Fibroblast of peridontal ligament (primary cell): Measurements from ENCODE around the gene STK10.

Source experiments
- DNase-seq: peaks from one replicate; pipeline ENCODE4 v3.0.0-alpha.2; 2010; ENCODE audit errors: extremely low read depth

STK10 gene

GRCh38 chr5:172143875-172144274 is 44.1 kb downstream of the STK10 start:
- no peak for DNase-seq

- DNase-seq = no peak
Observed at GRCh38 chr5:172142709-172143215, 45.3 kb downstream of the STK10 start.

- no peak for DNase-seq
Observed at GRCh38 chr5:172141949-172142319, 46.1 kb downstream of the STK10 start.

GRCh38 chr5:172140866-172141265 is 47.2 kb downstream of the STK10 start:
- no peak for DNase-seq

GRCh38 chr5:172140120-172140519 is 47.9 kb downstream of the STK10 start:
- no peak for DNase-seq

GRCh38 chr5:172137046-172137445 is 51.0 kb downstream of the STK10 start:
- no peak for DNase-seq

- peak; percentile 91 for DNase-seq
Observed at GRCh38 chr5:172133359-172134029, 54.5 kb downstream of the STK10 start.

GRCh38 chr5:172131690-172132089 is 56.3 kb downstream of the STK10 start:
- DNase-seq = no peak

- no peak for DNase-seq
Observed at GRCh38 chr5:172129256-172129910, 58.6 kb downstream of the STK10 start.

GRCh38 chr5:172127581-172127980 is 60.4 kb downstream of the STK10 start:
- DNase-seq = no peak

GRCh38 chr5:172123269-172123692 is 64.7 kb downstream of the STK10 start:
- peak; percentile 88 for DNase-seq

- DNase-seq = no peak
Observed at GRCh38 chr5:172119921-172120688, 67.9 kb downstream of the STK10 start.

GRCh38 chr5:172118891-172119290 is 69.1 kb downstream of the STK10 start:
- DNase-seq = no peak

- DNase-seq = no peak
Observed at GRCh38 chr5:172117977-172118701, 69.9 kb downstream of the STK10 start.

- DNase-seq = no peak
Observed at GRCh38 chr5:172115541-172115982, 72.5 kb downstream of the STK10 start.

- DNase-seq = no peak
Observed at GRCh38 chr5:172114875-172115422, 73.1 kb downstream of the STK10 start.

GRCh38 chr5:172113036-172113435 is 75.0 kb downstream of the STK10 start:
- DNase-seq = peak; percentile 11

GRCh38 chr5:172111852-172112225 is 76.2 kb downstream of the STK10 start:
- peak; percentile 96 for DNase-seq

- peak; percentile 49 for DNase-seq
Observed at GRCh38 chr5:172110921-172111851, 76.8 kb downstream of the STK10 start.

- no peak for DNase-seq
Observed at GRCh38 chr5:172110260-172110815, 77.7 kb downstream of the STK10 start.
